CD4-positive, alpha-beta T cell treated with Interleukin-10 for 1 hour (primary cell): ENCODE results near the gene UBA1.
A peak's percentile ranks its signal among the peaks of the same experiment; 100 is the strongest.

ENCODE experiments used
- DNase-seq: peaks from one replicate; pipeline ENCODE4 v3.0.0-alpha.2; 2020

The UBA1 gene

DNA sequence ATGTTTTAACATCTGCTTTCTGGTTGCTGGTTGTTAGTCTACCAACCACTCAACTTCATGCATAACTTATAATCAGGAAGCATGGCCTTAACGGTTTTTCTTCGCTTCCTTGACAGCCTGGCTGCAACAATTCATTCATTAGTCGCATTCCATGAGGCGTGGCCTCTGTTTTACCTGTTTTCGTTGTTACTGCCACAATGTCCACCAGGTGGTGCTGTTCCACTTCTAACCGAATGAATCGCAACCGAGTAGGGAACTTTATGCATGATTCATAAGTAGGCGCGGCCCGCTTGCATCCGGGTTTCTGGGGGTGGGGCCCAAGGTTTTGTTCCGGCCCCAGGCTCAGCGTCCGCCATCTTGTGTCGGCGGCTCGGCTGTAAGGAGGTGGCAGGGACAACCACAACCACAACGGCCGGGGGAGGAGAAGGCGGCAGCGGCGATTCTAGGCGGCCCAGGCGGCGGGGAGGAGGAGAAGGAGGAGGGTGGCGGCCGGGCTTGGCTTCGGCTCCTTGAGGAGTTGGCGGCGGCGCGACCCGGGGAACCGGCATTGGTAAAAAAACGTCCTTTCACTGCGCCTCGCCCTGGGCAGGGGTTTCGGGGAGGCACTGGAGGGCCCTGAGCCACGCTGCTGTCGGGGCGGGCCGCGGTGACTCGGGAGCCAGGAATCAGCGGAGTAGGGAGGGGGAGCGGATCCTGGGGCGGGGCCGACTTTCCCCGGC, at the start of gene UBA1:
Gene UBA1, plus strand, starts transcription at position 355 of the 719 bp plus-strand sequence. CDS start 4,974 bp downstream, outside the sequence.
- DNase-seq, result peak; percentile 95

DNA sequence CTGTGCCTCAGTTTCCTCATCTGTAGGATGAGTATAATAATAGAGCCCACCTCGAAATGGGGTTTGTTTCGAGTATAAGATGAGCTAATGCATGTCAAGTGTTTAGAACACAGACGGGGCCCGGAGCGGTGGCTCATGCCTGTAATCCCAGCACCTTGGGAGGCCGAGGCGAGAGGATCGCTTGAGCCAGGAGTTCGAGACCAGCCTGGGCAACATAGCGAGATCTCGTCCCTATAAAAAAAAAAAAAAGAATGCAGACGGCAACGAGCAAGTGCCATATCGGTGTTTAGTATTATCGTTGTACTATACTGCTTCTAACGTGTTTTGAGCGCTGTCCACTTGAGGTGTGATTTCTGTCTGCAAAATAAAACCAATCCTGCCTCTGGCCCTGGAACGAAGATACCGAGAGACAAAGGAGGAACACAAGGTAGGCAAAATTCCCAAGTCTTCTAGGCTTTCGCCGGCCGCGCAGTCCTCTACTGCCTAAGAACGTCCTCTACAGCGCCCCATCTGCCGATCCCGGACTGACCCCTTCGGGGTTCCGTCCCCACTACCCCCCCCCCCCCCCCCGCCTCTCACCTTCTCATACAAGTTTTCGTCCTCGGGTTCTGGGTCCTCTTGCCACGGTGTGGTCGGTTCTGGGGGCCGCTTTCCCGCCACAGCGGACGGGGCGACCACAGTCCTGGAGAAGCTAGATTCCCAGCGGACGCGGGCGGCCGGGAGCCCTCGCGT, 49.6 kb upstream of the UBA1 start:
- DNase-seq, result no peak

DNA sequence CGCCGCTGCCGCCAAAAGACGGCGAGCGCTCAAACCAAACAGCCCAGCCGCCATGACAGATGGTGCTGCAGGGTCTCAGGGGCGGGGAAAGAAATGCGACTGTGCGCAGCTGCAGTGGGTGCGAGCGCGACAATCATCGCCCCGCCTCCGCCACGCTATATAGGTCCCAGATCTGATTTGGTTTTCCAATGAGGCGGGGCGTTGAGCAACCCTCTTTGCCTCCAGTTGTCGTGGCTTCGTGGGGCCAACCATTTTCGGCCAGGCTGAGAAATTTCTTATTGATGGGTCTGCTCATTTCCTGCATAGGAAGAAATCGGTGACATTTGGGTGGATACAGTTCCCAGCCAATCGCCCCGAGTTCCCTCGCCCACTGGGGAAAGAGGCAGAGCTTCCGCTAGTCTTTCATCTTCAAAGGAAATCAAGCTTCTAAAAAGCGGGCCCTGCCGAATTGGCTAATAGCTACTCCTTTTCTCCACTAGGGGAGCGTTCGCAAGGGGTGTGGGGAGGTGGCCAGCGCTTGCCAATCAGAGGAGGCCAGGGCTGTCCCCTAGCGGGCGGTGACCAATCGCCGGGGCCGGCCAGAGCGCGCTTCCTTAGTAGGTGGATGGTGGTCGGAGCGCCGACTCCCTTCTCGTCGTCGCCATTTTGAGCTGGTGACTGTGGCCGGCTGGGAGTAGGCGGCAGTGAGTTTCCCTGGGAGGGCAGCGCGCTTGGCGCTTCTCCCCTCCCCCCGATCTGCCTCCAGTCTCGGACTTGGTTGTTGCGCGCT, 48.8 kb upstream of the UBA1 start, which contains the start of the genes NDUFB11 and RBM10:
Gene NDUFB11, minus strand, starts transcription at position 77 of the 769 bp plus-strand sequence. Its CDS starts 23 bp downstream, at position 54.
Gene RBM10, plus strand, starts transcription at position 596 of the 769 bp plus-strand sequence. CDS start 2,261 bp downstream, outside the sequence.
- peak; percentile 94 for DNase-seq

DNA sequence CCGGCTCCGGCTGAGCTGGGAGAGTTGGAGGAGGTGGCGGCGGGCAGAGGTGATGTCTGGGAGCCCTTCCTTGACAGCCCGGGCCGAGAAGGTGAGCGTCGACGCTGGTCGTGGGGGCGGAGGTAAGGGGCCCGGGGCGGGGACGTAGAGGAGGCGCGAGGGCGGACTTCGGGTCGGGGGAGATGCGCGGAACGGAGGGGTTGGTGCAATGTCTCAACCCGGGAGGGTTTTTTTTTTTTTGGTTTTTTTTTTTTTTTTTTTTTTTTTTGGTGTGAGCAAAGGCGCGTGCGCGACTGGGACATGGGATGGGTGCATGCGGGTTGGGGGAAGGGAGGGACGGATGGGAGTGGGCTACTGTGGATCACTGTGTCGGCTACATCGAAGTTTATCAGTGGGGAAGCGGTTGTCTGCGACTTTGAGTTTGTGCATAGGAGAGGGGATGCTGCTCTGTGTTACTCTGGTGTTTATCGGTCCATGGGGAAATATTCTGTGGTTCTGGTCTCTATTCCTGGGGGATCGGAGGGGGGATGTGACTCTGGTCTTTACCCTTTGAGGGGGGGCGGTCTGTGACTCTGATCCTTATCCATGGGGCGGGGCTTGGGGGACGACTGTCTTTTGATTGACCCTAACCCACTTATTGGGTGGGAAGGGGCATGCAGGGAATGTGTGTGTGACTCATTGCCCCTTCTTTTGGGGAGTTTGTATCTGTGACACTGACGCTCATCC, 48.1 kb upstream of the UBA1 start:
- DNase-seq, result no peak

GRCh38 chrX:47146121-47146935, 47.3 kb upstream of the UBA1 start:
- DNase-seq, result no peak

- no peak for DNase-seq
These were observed 46.4 kb upstream of the UBA1 start for GRCh38 chrX:47146936-47147859.

GRCh38 chrX:47148946-47149345, 44.7 kb upstream of the UBA1 start:
- no peak for DNase-seq

- DNase-seq, result no peak
These were observed 42.2 kb upstream of the UBA1 start for GRCh38 chrX:47151435-47151834.

DNA sequence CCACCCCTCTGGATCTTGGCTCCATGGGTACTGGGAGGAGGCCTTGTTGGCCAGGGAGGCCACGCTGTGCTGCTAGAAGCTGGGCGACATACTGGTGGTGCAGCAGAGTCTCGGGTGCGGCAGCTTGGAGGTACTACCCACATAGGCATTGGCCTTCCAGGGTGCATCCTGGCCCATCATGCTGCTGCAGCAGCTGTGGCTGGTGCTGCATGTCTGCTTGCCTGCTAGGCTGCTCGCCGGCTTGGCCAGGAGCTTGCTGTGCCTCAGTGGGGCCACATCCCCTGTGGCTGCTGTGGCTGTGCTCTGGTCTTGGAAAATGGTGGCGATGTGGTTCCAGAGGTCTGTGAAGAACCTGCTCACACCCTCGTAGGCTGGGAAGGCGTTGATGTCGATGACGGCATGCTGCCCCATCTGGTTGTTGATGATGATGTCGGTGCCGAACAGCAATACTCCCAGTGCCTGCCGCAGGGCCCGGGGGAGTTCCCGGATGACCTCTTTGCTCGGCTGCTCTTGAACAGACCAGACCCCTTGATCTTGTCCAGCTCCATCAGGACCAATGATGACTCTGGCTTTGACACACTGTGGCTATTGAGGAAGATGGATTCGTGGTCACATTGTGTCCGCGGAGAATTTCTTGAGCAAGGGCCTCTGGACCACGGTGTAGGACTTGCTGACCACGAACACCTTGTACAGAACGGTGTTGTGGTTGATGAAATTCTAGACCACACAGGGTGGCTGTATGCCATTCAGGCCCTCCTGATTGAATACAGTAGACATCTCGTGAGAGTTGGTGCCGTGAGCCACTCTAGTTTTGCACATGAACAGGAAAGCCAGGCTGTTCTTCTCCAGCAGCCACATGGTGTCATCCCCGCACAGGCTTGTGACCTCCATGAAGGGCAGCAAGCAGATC, 36.8 kb upstream of the UBA1 start:
- no peak for DNase-seq

DNA sequence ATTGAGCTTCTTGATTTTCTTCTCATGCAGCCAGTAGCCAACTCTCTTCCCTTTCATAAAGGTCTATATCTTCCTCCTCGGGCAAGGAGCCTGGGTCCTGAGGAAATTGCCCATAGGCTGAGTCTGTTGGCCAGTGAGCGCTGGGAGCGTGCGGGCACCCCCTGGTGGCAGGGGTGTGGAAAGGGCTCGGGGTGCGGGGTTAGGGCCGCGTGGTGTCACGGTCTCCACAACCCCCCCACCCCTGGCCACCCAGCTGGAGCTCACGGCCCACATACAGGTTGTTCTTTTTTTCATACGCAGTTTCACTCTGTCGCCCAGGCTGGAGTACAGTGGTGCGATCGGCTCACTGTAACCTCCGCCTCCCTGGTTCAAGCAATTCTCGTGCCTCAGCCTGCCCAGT, 35.5 kb upstream of the UBA1 start:
- DNase-seq, result no peak

DNA sequence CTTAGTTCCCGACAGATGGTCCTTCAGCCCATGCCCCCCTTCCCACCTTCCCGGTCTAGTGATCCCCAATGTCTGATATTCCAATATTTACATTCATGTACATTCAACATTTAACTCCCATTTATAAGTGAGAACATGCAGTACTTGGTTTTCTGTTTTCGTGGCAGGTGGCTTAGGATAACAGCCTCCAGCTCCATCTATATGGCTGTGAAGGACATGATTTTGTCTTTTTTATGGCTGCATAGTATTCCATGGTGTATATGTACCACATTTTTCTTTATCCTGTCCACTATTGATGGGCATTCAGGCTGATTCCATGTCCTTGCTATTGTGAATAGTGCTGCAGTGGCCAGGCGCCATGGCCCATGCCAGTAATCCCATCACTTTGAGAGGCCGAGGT, 34.8 kb upstream of the UBA1 start:
- no peak for DNase-seq

DNA sequence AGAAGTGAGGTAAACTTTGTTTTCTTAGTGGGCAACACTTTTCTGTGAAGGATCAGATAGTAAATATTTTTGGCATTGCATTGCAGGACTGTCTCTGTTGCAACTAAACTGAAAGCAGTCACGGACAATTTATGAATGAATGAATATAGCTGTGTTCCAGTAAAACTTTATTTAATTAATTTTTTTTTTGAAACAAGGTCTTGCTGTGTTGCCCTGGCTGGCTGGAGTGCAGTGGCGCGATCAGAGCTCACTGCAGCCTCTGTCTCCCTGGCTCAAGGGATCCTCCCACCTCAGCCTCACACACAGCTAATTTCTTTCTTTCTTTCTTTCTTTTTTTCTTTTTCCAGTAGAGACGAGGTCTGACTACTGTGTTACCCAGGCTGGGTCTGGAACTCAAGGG, 32.8 kb upstream of the UBA1 start:
- no peak for DNase-seq

- DNase-seq, result no peak
These were observed 30.6 kb upstream of the UBA1 start for GRCh38 chrX:47162927-47163583.

DNA sequence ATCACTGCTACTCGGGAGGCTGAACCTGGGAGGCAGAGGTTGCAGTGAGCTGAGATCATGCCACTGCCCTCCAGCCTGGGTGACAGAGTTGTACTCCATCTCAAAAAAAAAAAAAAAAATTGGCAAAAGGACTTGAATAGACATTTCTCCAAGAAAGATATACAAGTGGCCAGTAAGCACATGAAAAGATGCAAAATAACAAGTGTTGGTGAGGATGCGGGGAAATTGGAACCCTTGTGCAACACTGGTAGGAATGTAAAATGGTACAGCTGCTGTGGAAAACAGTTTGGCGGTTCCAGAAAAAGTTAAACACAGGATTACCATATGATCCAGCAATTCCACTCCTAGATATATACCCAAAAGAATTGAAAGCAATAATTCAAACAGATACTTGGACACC, 29.2 kb upstream of the UBA1 start:
- DNase-seq, result no peak

DNA sequence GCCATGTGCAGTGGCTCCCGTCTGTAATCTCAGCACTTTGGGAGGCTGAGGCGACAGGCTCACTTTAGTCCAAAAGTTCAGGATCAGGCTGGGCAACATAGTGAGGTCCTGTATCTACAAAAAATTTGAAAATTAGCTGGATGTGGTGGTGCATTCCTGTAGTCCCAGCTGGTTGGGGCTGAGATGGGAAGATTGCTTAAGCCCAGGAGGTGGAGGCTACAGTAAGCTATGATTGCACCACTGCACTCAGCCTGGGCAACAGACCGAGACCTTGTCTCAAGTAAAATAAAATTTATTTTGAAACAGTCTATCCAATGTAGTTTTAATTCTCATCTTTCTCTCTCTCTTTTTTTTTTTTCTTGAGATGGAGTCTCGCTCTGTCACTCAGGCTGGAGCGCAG, 27.5 kb upstream of the UBA1 start:
- DNase-seq, result no peak

DNA sequence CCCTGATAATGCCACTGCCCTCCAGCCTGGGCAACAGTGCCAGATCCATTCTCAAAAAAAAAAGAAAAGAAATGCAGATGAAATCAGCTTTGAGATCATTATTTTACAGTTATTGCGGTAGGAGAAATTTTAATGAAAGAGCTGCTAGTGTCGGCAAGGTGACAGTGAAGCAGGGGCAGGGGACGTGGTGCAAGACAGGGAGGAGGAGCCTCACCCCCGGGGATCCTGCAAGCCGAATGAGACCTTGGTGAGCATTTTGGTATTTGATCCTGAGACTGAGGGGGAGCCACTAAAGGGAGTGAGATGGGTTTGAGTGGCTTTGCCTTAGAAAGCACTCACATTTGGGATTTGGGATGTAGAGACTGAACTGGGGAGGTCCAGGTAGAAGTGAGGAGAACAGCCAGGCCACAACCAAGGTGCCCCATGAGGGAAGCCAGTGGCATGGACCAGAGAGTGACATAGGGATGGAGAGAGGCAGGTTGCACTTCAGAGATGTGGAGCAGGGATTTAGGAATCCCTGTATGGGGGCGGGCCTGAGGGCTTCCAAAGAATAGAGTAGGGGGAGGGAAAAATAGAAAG, 25.0 kb upstream of the UBA1 start:
- DNase-seq, result no peak

GRCh38 chrX:47169273-47169672, 24.4 kb upstream of the UBA1 start:
- no peak for DNase-seq

- DNase-seq, result no peak
These were observed 23.7 kb upstream of the UBA1 start for GRCh38 chrX:47169726-47170515.
